ENCODE measurements around the gene SYT1. TPM values are rescaled to one million over a fixed set of nuclear protein-coding genes. Genes with fewer than 3 reads are reported as not detected.

SYT1 gene
- total RNA-seq, 1 experiment from 2014 or later = 1.3 TPM

DNA sequence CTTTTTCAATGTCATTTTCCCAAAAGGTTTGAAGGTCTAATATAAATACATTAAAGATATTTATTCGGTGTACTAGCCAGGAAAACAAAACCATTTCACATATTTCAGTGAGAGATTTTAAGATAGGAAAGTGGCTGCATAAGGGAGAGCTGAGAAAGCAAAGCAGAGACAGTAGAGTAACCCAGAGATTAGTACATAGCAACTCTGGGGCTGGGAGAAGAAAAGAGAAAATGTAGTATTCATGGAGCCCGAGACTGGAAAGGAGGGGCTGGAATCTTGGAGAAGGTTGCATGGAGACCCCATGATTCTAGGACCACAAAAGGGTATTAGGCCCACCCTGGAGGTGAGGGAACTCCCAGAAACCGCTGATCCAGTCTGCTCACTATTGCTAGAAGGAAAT, 589.2 kb downstream of the SYT1 start:
- TF ChIP-seq, protein P1, sequence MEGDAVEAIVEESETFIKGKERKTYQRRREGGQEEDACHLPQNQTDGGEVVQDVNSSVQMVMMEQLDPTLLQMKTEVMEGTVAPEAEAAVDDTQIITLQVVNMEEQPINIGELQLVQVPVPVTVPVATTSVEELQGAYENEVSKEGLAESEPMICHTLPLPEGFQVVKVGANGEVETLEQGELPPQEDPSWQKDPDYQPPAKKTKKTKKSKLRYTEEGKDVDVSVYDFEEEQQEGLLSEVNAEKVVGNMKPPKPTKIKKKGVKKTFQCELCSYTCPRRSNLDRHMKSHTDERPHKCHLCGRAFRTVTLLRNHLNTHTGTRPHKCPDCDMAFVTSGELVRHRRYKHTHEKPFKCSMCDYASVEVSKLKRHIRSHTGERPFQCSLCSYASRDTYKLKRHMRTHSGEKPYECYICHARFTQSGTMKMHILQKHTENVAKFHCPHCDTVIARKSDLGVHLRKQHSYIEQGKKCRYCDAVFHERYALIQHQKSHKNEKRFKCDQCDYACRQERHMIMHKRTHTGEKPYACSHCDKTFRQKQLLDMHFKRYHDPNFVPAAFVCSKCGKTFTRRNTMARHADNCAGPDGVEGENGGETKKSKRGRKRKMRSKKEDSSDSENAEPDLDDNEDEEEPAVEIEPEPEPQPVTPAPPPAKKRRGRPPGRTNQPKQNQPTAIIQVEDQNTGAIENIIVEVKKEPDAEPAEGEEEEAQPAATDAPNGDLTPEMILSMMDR (IDR thresholded peaks at IDR 0.05; ENCODE audit: unreplicated experiment) = no peak
- no peaks in the 10 kb centered on the region for H3K9me3 Mint-ChIP-seq (ENCODE audit: low read depth, unreplicated experiment)
- H3K4me3 Mint-ChIP-seq (ENCODE audit: low read depth, unreplicated experiment) = peak overlapping the region; percentile 43
- BruUV-seq (replicated peaks) = no TSS peak
- intact Hi-C loops (cut with micrococcal nuclease; ENCODE audit: unreplicated experiment) = no loop called here
- H3K36me3 Mint-ChIP-seq (ENCODE audit: insufficient read depth, unreplicated experiment) = no peaks in the 10 kb centered on the region
- CTCF ChIA-PET = interaction anchor here (0.6 kb wide), 1 partner anchor 719 kb away, joined by 3 read pairs; no protein-coding TSS in a partner anchor
- peaks cover 54% of the 10 kb centered on the region for H3K4me1 Mint-ChIP-seq (ENCODE audit: low read depth, unreplicated experiment)
- H3K27me3 Mint-ChIP-seq (ENCODE audit: unreplicated experiment) = no peaks in the 10 kb centered on the region
- DNase-seq = no peak
- no peak overlapping the region for H3K27ac Mint-ChIP-seq (ENCODE audit: unreplicated experiment)

DNA sequence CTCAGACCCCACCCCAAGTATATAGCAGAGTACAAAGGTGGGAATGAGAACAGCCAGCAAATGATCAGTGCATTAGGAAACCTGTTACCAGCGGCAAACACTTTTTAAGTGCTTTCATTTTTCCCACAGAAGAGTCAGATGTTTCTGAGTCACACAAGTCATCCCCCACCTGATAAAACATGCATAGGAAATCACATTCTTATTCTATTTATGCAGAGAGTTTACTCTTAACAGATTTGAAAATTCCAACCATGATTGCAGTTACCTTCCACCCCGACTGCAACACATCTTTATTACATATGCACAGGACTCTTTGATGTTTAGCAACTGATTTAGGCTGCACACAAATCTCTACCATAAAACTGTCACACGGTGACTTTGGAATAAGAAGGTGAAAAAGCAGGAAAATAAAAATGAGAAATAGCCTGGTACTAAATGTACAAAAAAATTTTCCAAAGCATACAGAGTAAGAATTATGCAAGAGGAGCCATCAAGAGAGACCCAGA, 589.8 kb downstream of the SYT1 start:
- intact Hi-C loops (cut with micrococcal nuclease; ENCODE audit: unreplicated experiment) = no loop called here
- H3K4me1 Mint-ChIP-seq (ENCODE audit: low read depth, unreplicated experiment) = peaks cover 48% of the 10 kb centered on the region
- DNase-seq = no peak
- H3K9me3 Mint-ChIP-seq (ENCODE audit: low read depth, unreplicated experiment) = no peaks in the 10 kb centered on the region
- peak overlapping the region; percentile 43 for H3K4me3 Mint-ChIP-seq (ENCODE audit: low read depth, unreplicated experiment)
- peak overlapping the region; percentile 55 for H3K27ac Mint-ChIP-seq (ENCODE audit: unreplicated experiment)
- TF ChIP-seq, protein P1 (IDR thresholded peaks at IDR 0.05; ENCODE audit: unreplicated experiment) = no peak
- CTCF ChIA-PET = interaction anchor here (0.6 kb wide), 1 partner anchor 718 kb away, joined by 3 read pairs; no protein-coding TSS in a partner anchor
- no TSS peak for BruUV-seq (replicated peaks)
- no peaks in the 10 kb centered on the region for H3K27me3 Mint-ChIP-seq (ENCODE audit: unreplicated experiment)
- no peaks in the 10 kb centered on the region for H3K36me3 Mint-ChIP-seq (ENCODE audit: insufficient read depth, unreplicated experiment)

DNA sequence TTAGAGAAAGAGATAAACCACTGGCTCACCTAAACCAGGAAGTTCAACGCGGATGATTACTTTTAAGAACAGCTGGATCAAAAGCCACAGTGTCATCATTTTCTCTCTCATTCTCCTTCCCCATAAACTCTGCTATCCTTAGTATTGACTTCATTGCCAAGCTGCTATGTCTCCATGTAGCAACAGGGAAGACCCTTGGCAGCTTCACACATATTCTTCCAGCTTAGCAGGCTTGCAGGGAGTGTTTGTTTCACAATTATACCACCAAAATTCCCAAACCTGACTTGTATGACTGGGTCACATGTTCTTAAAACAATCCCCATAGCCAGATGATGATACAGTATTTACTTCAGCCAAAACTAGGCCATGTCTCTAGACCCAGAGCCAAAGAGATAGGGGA, 590.7 kb downstream of the SYT1 start:
- BruUV-seq (replicated peaks) = no TSS peak
- Mint-ChIP-seq H3K9me3 (ENCODE audit: low read depth, unreplicated experiment) (no peaks in the 10 kb centered on the region), H3K4me1 (ENCODE audit: low read depth, unreplicated experiment) (peaks cover 41% of the 10 kb centered on the region), H3K4me3 (ENCODE audit: low read depth, unreplicated experiment) (peak overlapping the region; percentile 43), H3K27ac (ENCODE audit: unreplicated experiment) (peak overlapping the region; percentile 55), H3K36me3 (ENCODE audit: insufficient read depth, unreplicated experiment) (no peaks in the 10 kb centered on the region), H3K27me3 (ENCODE audit: unreplicated experiment) (no peaks in the 10 kb centered on the region)
- DNase-seq = no peak
- TF ChIP-seq, protein P1 (IDR thresholded peaks at IDR 0.05; ENCODE audit: unreplicated experiment) = no peak
- CTCF ChIA-PET = no interaction called here
- intact Hi-C loops (cut with micrococcal nuclease; ENCODE audit: unreplicated experiment) = no loop called here

DNA sequence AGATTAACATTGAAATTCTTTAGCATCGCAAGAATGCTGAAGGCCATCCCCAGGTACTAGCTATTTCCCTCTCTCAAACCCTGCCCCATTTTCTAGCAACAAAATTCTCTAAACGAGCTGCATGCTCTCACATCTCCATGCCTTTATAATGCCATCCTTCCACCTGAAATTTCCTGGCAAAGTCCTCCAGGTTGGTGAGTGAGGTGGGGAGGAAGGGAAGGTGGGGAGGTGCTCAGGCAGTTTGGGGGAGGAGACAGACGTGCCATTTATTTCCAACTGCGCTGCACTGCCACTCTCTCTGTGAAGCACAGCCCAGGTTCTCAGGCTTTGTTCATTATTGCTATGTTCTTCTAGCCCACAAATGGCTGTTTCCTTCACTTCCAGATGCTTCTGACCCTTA, 617.7 kb downstream of the SYT1 start:
- Mint-ChIP-seq H3K36me3 (ENCODE audit: insufficient read depth, unreplicated experiment) (no peaks in the 10 kb centered on the region), H3K4me3 (ENCODE audit: low read depth, unreplicated experiment) (no peak overlapping the region), H3K27me3 (ENCODE audit: unreplicated experiment) (no peaks in the 10 kb centered on the region), H3K9me3 (ENCODE audit: low read depth, unreplicated experiment) (peaks cover 4% of the 10 kb centered on the region), H3K27ac (ENCODE audit: unreplicated experiment) (no peak overlapping the region), H3K4me1 (ENCODE audit: low read depth, unreplicated experiment) (no peaks in the 10 kb centered on the region)
- TF ChIP-seq, protein P1 (IDR thresholded peaks at IDR 0.05; ENCODE audit: unreplicated experiment) = no peak
- BruUV-seq (replicated peaks) = no TSS peak
- DNase-seq = no peak
- CTCF ChIA-PET = no interaction called here
- intact Hi-C loops (cut with micrococcal nuclease; ENCODE audit: unreplicated experiment) = no loop called here

All from Calu3 (cell line).